ENCODE measurements around the gene CDC73. TPM values are rescaled to one million over a fixed set of nuclear protein-coding genes. Genes with fewer than 3 reads are reported as not detected.
A peak's percentile ranks its signal among the peaks of the same experiment; 100 is the strongest.

CDC73 gene
- total and polyA plus RNA-seq, 10 of the 15 experiments (the other 5 are each of a cell fraction or from before 2014, with no cell fraction given): 10.6 to 43.4 (median 21.7) TPM

GRCh38 chr1:193121616-193122593, at the start of gene CDC73 (continued):
- TF ChIP-seq TCF3 (IDR thresholded peaks at IDR 0.05; ENCODE audit: borderline replicate concordance, insufficient read depth, low read depth, low read length): 0 out of 2 replicates have a peak, but pooled peaks have one; percentile 4
- TF ChIP-seq ETV6 (conservative IDR thresholded peaks at IDR 0.05 in 1 of 2, IDR thresholded peaks at IDR 0.05 in 1 of 2; ENCODE audit: borderline replicate concordance in 1 of 2, low read depth in 1 of 2): peak in 1 of 2 experiments; percentile 58; a peak in 1 of 4 replicates
- no peak; the same call in 1 of the 2 replicates for TF ChIP-seq MXI1 (IDR thresholded peaks at IDR 0.05; ENCODE audit: low read depth, low read length)
- 0 out of 2 replicates have a peak, but pooled peaks have one; percentile 7 for TF ChIP-seq RFX5 (IDR thresholded peaks at IDR 0.05; ENCODE audit: low read depth, low read length)
- TF ChIP-seq WRNIP1 (IDR thresholded peaks at IDR 0.05; ENCODE audit: borderline replicate concordance, low read depth, low read length): 0 out of 2 replicates have a peak, but pooled peaks have one; percentile 26
- 0 out of 2 replicates have a peak, but pooled peaks have one; percentile 43 for TF ChIP-seq TARDBP (IDR thresholded peaks at IDR 0.05; ENCODE audit: borderline replicate concordance)
- peak; percentile 79 for TF ChIP-seq CREB1 (IDR thresholded peaks at IDR 0.05; ENCODE audit: low read depth)
- peak; percentile 26; the same call in 1 of the 2 replicates for TF ChIP-seq BCL11A (IDR thresholded peaks at IDR 0.05; ENCODE audit: low read depth, low read length)
- peak; percentile 84 for TF ChIP-seq MEF2A (IDR thresholded peaks at IDR 0.05; ENCODE audit: insufficient read depth, low read depth, low read length)
- no peak for TF ChIP-seq HDAC2 (IDR thresholded peaks at IDR 0.05)
- TF ChIP-seq ZNF687 (IDR thresholded peaks at IDR 0.05): peak; percentile 95
- TF ChIP-seq RBBP5 (conservative IDR thresholded peaks at IDR 0.05): peak; percentile 70; the same call in 1 of the 2 replicates
- peak; percentile 91 for TF ChIP-seq POLR2AphosphoS5 (IDR thresholded peaks at IDR 0.05; ENCODE audit: low read length)
- TF ChIP-seq ZBTB4 (CRISPR knock-in tag; IDR thresholded peaks at IDR 0.05): no peak
- TF ChIP-seq RB1 (IDR thresholded peaks at IDR 0.05; ENCODE audit: borderline replicate concordance): peak; percentile 50; the same call in 1 of the 2 replicates
- TF ChIP-seq IRF5 (IDR thresholded peaks at IDR 0.05; ENCODE audit: borderline replicate concordance): peak; percentile 88
- peak; percentile 47 for TF ChIP-seq RELA (IDR thresholded peaks at IDR 0.05; ENCODE audit: borderline replicate concordance, partially characterized antibody)
- peak; percentile 8; the same call in 1 of the 2 replicates for TF ChIP-seq E2F4 (IDR thresholded peaks at IDR 0.05; ENCODE audit: low read depth, low read length)
